GM12865 (cell line): Measurements from ENCODE around the gene TEKT5.

Experiments
- DNase-seq: peaks from one replicate; pipeline ENCODE4 v3.0.0; 2010; ENCODE audit warnings: low read depth
- H3K4me3 ChIP-seq: 2 replicates; pipeline ENCODE4 v1.5.1; 2011; ENCODE audit warnings: mild to moderate bottlenecking, low read depth, low read length, control low read depth
- TF ChIP-seq, protein P1 (sequence below): IDR thresholded peaks from 2 replicates; pipeline ENCODE4 v1.5.1; 2011; ENCODE audit warnings: low read length, control low read depth, low read depth, inconsistent platforms; ENCODE audit not compliant: insufficient read depth; ENCODE audit errors: missing control alignments

TEKT5 gene

DNA sequence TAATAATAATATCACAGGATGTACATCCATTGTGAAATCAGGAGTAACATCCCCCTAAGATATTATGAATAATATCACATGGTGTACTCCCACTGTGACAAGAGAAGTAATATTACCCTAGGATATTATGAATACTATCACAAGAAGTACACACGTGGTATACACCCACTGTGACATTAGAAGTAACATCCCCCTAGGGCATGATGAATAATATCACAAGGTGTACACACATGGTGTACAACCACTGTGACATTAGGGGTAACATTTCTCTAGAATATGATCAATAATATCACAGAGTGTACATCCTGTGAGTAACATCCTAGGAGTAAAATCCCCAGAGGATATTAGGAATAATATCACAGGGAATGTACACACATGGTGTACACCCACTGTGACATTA lies 5.0 kb upstream of the TEKT5 start:
- TF ChIP-seq, protein P1, sequence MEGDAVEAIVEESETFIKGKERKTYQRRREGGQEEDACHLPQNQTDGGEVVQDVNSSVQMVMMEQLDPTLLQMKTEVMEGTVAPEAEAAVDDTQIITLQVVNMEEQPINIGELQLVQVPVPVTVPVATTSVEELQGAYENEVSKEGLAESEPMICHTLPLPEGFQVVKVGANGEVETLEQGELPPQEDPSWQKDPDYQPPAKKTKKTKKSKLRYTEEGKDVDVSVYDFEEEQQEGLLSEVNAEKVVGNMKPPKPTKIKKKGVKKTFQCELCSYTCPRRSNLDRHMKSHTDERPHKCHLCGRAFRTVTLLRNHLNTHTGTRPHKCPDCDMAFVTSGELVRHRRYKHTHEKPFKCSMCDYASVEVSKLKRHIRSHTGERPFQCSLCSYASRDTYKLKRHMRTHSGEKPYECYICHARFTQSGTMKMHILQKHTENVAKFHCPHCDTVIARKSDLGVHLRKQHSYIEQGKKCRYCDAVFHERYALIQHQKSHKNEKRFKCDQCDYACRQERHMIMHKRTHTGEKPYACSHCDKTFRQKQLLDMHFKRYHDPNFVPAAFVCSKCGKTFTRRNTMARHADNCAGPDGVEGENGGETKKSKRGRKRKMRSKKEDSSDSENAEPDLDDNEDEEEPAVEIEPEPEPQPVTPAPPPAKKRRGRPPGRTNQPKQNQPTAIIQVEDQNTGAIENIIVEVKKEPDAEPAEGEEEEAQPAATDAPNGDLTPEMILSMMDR, result no peak
- H3K4me3 ChIP-seq, result no peak overlapping the region
- DNase-seq, result no peak

DNA sequence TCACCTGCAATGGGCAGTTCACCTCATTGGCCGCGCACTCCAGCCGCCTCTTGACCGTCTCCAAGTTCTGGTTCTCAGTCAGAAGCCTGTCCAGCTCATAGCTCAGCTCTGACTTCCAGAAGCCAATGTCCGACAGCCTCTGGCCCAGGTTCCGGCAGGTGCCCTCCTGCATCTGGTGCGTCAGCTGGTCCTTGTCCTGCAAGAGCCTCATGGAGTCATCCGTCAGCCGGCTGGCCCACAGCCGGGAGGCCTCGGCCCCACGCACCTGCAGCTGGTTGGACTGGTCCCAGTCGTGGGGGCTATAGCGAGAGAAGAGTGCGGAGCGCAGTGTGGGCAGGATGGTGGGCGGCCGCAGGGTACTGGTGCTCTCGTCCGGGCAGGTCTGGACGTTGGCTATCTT lies 424 bp downstream of the TEKT5 start:
- no peak for DNase-seq
- TF ChIP-seq, protein P1, result no peak
- no peak overlapping the region for H3K4me3 ChIP-seq

DNA sequence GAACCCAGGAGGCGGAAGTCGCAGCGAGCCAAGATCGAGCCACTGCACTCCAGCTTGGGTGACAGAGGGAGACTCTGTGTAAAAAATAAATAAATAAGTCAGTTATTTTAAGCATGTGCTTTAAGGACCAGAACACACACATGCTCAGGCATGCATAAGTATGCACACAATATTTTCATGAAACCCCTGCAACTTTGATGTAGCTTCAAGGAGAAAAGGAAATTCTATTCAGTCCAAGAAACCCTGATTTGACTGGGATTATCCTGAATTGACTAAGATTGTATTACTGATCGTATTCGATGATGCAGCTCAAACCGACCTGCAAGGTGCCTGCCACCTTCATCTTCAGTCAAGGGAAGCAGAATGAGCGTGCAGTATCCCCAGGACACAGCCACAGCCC lies 841 bp downstream of the TEKT5 start:
- H3K4me3 ChIP-seq, result no peak overlapping the region
- peak; percentile 9 for DNase-seq
- TF ChIP-seq, protein P1, result no peak

DNA sequence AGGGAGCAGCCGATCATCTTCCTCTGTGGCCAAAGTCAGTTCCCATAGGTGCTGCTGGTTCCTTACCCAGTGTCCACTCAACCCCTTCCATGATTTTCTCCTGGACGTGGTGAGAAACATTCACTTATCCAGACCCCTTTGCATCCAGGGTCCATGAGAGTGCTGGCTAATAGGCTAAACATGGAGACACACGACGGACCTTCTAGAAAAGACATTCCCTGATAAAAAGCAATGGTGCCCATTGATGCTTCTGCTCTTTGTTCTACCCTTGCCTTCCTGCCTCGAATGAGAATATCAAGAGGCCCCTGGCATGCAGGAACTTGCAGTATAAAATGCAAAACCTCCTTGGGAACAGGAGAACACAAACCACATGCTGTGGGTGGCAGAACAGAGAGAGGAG lies 2.3 kb downstream of the TEKT5 start:
- TF ChIP-seq, protein P1, result no peak
- no peak for DNase-seq
- no peak overlapping the region for H3K4me3 ChIP-seq

DNA sequence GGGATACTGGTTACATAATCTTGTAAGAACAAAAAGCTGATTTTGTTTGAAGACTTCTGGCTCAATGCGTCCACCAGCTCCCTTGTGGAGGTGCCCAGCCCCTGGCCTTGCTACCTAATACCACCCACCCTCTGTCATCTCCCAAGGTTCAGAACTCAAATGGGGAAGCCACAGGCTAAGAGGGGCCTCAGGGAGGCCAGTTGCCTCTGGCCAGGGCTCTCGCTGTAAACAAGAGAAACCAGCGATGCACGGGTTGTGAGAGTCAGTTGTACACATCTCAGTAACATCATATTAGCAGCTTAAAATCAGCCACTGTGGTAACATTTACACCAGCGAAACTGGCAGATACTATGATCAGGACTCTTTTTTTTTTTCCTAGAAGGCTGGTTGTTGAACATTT lies 6.0 kb downstream of the TEKT5 start:
- TF ChIP-seq, protein P1, result no peak
- DNase-seq, result no peak
- no peak overlapping the region for H3K4me3 ChIP-seq

DNA sequence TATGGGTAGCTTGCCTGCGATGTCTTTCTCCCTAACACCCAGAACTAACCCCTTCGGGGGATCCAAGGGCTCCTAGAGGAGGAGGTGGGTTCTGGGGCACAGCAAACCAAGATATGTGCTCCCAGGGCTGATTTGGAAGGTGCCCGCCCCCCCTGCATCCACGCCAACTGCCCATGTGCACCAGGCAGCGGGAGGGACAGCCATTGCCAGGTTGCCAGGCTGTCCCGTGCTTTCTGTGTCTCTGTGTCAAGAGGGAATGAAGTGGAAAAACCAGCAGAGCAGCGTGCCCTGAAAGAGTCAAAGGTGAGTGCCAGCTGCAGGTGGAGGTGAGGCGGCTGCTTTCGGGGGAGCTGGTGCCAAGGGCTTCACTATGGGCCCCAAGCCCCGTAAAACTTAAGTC lies 6.4 kb downstream of the TEKT5 start:
- TF ChIP-seq, protein P1, result no peak
- DNase-seq, result no peak
- no peak overlapping the region for H3K4me3 ChIP-seq

DNA sequence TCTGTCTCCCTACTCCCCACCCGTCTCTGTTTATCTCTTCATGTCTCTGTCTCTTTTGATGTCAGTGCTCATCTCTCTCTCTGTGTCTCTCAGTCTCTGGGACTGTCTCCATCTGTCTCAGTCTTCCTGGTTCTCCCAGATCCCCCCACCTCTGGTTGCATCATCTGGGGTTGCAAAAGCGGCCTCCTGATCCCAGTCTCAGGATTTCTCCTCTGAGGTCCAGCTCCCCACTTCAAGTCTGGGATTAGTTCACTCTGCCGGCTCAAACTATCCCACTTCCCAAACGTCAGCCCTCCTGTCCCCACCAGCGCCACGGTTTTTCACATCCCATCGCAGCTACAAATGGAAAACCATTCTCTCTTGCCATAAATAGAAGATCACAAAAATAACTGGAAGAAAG lies 9.0 kb downstream of the TEKT5 start:
- no peak for DNase-seq
- TF ChIP-seq, protein P1, result no peak
- H3K4me3 ChIP-seq, result no peak overlapping the region
